Spleen (tissue), 11 donors: ENCODE measurements around the gene URAD. TPM values are rescaled to one million over a fixed set of nuclear protein-coding genes. Genes with fewer than 3 reads are reported as not detected.

Source experiments
- DNase-seq: peaks from one replicate; pipeline ENCODE4 v3.0.0-alpha.2; 2020
- H3K27ac ChIP-seq, 8 donors: fragments of 200-600 bp; sonication (generic) in 7 of 8; 1 replicate in 4 of 8; 2 replicates in 4 of 8; pipeline versions ENCODE4 v1.5.0 to v1.8.0; 2016 to 2021; ENCODE audit warnings: inconsistent platforms in 4 of 8, mild to moderate bottlenecking in 4 of 8, moderate library complexity in 1 of 8
- H3K27me3 ChIP-seq, 7 donors: fragments of 200-600 bp; sonication (generic) in 6 of 7; replicated peaks in 1 of 7; 1 replicate in 4 of 7; 2 replicates in 3 of 7; pipeline versions ENCODE4 v1.5.0 to v1.8.0; 2016 to 2021; ENCODE audit warnings: inconsistent platforms in 3 of 7, mild to moderate bottlenecking in 1 of 7
- H3K36me3 ChIP-seq, 6 donors: fragments of 200-600 bp; sonication (generic) in 5 of 6; 1 replicate in 4 of 6; 2 replicates in 2 of 6; pipeline versions ENCODE4 v1.5.0 to v1.8.0; 2016 to 2021; ENCODE audit warnings: inconsistent platforms in 2 of 6
- H3K4me1 ChIP-seq, 6 donors: fragments of 200-600 bp; sonication (generic) in 5 of 6; 1 replicate in 3 of 6; 2 replicates in 3 of 6; pipeline versions ENCODE4 v1.5.0 to v1.8.0; 2016 to 2021; ENCODE audit warnings: inconsistent platforms in 3 of 6
- H3K4me3 ChIP-seq, 8 donors: fragments of 200-600 bp; sonication (generic) in 7 of 8; 1 replicate in 4 of 8; 2 replicates in 4 of 8; pipeline versions ENCODE4 v1.5.0 to v1.8.0; 2016 to 2021; ENCODE audit warnings: inconsistent platforms in 4 of 8, mild to moderate bottlenecking in 4 of 8, moderate library complexity in 2 of 8
- H3K9me3 ChIP-seq, 8 donors: fragments of 200-600 bp; sonication (generic) in 7 of 8; 1 replicate in 4 of 8; 2 replicates in 4 of 8; pipeline versions ENCODE4 v1.5.0 to v1.8.0; 2016 to 2021; ENCODE audit warnings: inconsistent platforms in 4 of 8
- POLR2A ChIP-seq, 3 donors: fragments of 450-650 bp; IDR thresholded peaks; one replicate each; pipeline ENCODE4 v1.5.1; 2017; ENCODE audit warnings: antibody characterized with exemption in 3 of 3, mild to moderate bottlenecking in 1 of 3
- POLR2AphosphoS5 ChIP-seq, 3 donors: sonication (generic); formaldehyde crosslinking; IDR thresholded peaks; one replicate each; pipeline ENCODE4 v1.5.1; 2017; ENCODE audit warnings: antibody characterized with exemption in 3 of 3
- WGBS, 5 donors: extraction: QIAGEN DNeasy Blood & Tissue Kit in 3 of 5; methylation state at CpG; one replicate each; pipeline versions ENCODE4 v1.1.5 to v1.1.7; 2013 to 2018; 5-methylcytosine and 5-hydroxymethylcytosine counted together
- intact Hi-C: fragments of 100-400 bp; cut with DNase I; formaldehyde crosslinking; loops from one replicate; pipeline ENCODE4 v1.15.0; 2023; ENCODE audit warnings: low total_unique reads
- polyA plus RNA-seq, 3 donors: library from polyadenylated mRNA; stranded (reverse); fragments of 200-250 nt; gene quantifications; one replicate each; pipeline ENCODE4 v1.2.1, GENCODE V29; 2013
- total RNA-seq, 7 donors: library from RNA; depleted of rRNA in 3 of 7; stranded (reverse); fragments of >200 nt in 3 of 7; fragmentation: NEBNext Ultra II Directional in 4 of 7; extraction: Animal tissue kit (Norgen Biotek cat#: 25700) in 4 of 7; gene quantifications; one replicate each; pipeline versions ENCODE4 v1.1.0 to v1.2.1, GENCODE V29; 2016 to 2021
- TF ChIP-seq, protein P1 (sequence below), 11 experiments: fragments of 200-600 bp in 7 of 11; fragments of 450-650 bp in 4 of 11; sonication (generic) in 4 of 11; IDR thresholded peaks in 8 of 11; conservative IDR thresholded peaks in 3 of 11; 1 replicate in 7 of 11; 2 replicates in 4 of 11; pipeline versions ENCODE4 v1.4.0 to v1.8.0; 2016 to 2021; ENCODE audit warnings: antibody characterized with exemption in 11 of 11, inconsistent platforms in 4 of 11, mild to moderate bottlenecking in 1 of 11
- donor health status: healthy with polysubstance abuse.
- donor health status: DM: no; HTN: no; CAD: no; lungs with moderate emphysema.
- donor health status: DM: no; HTN: no; CAD: no.
- donor health status: Bipolar disorder and iron deficiency.
- donor health status: healthy.
- donor health status: DM: no; HTN: no; CAD: no.
- donor health status: DM: yes; HTN: yes; CAD: no.

The URAD gene
- total and polyA plus RNA-seq, 10 donors: 0.20 to 1.3 TPM; not detected in 8

DNA sequence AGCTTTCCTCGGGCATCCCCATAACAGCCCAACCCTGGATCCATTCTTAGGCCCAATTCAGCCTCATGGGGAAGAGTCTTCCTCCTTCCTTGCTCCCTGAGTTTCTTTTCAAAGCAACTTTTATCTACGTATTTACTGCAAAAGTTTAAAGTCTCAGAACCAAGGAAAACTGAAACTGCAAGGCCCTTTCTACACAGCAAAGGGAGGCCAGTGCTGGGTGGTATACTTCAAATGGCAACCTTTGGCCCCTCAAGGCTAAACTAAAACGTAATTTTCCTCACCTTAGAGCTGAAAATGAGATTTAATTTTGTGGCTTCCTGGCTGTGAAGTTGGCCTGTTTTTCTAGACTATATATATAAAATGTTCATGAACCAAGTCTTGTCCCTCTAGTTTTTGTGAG is 25.0 kb downstream of the URAD start:
- Histone ChIP-seq H3K27me3 (peaks cover 4 to 100% (median 92%) of the 10 kb centered on the region in 7 donors), H3K36me3 (no peaks in the 10 kb centered on the region), H3K4me1 (peaks cover 18 to 53% (median 41%) of the 10 kb centered on the region in 6 donors), H3K4me3 (no peak overlapping the region), H3K9me3 (no peaks in the 10 kb centered on the region), H3K27ac (no peak overlapping the region)
- WGBS, 5 donors: 54 to 71% (median 65%) methylated on average over 3 of the region's 3 CpGs
- no peak for DNase-seq
- TF ChIP-seq, protein P1, sequence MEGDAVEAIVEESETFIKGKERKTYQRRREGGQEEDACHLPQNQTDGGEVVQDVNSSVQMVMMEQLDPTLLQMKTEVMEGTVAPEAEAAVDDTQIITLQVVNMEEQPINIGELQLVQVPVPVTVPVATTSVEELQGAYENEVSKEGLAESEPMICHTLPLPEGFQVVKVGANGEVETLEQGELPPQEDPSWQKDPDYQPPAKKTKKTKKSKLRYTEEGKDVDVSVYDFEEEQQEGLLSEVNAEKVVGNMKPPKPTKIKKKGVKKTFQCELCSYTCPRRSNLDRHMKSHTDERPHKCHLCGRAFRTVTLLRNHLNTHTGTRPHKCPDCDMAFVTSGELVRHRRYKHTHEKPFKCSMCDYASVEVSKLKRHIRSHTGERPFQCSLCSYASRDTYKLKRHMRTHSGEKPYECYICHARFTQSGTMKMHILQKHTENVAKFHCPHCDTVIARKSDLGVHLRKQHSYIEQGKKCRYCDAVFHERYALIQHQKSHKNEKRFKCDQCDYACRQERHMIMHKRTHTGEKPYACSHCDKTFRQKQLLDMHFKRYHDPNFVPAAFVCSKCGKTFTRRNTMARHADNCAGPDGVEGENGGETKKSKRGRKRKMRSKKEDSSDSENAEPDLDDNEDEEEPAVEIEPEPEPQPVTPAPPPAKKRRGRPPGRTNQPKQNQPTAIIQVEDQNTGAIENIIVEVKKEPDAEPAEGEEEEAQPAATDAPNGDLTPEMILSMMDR (IDR thresholded peaks at IDR 0.05 in 8 of 11, conservative IDR thresholded peaks at IDR 0.05 in 3 of 11): no peak
- TF ChIP-seq POLR2AphosphoS5 (IDR thresholded peaks at IDR 0.05): no peak
- TF ChIP-seq POLR2A (IDR thresholded peaks at IDR 0.05): no peak
- intact Hi-C loops: no loop called here

DNA sequence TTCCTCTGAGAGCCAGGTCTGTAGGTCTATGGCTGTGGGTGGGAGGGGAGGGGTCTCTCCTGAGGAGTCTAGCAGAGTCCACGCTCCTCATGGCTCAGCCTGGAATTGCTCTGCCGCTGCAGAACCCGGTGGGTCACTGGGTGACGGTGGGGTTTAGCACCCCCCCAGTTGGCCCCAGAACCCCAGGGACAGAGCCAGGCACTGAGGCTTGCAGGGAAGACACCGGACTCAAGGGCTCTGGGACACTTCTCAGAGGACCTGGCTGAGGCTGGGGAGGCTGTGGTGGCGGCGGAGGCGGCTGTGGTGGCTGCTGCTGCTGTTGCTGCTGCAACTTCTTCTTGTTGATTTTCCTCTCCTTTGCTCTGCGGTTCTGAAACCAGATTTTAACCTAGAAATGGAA is 25.5 kb downstream of the URAD start:
- intact Hi-C loops: no loop called here
- H3K27ac ChIP-seq: no peak overlapping the region
- WGBS, 5 donors: 61 to 75% (median 64%) methylated on average over 8 to 9 of the region's 9 CpGs
- H3K4me3 ChIP-seq: no peak overlapping the region
- no peaks in the 10 kb centered on the region for H3K9me3 ChIP-seq
- H3K27me3 ChIP-seq: peaks cover 4 to 100% (median 92%) of the 10 kb centered on the region in 7 donors
- TF ChIP-seq, protein P1 (IDR thresholded peaks at IDR 0.05 in 8 of 11, conservative IDR thresholded peaks at IDR 0.05 in 3 of 11): no peak
- no peak for TF ChIP-seq POLR2AphosphoS5 (IDR thresholded peaks at IDR 0.05)
- TF ChIP-seq POLR2A (IDR thresholded peaks at IDR 0.05): no peak
- no peak for DNase-seq
- peaks cover 16 to 48% (median 36%) of the 10 kb centered on the region in 6 donors for H3K4me1 ChIP-seq
- no peaks in the 10 kb centered on the region for H3K36me3 ChIP-seq

DNA sequence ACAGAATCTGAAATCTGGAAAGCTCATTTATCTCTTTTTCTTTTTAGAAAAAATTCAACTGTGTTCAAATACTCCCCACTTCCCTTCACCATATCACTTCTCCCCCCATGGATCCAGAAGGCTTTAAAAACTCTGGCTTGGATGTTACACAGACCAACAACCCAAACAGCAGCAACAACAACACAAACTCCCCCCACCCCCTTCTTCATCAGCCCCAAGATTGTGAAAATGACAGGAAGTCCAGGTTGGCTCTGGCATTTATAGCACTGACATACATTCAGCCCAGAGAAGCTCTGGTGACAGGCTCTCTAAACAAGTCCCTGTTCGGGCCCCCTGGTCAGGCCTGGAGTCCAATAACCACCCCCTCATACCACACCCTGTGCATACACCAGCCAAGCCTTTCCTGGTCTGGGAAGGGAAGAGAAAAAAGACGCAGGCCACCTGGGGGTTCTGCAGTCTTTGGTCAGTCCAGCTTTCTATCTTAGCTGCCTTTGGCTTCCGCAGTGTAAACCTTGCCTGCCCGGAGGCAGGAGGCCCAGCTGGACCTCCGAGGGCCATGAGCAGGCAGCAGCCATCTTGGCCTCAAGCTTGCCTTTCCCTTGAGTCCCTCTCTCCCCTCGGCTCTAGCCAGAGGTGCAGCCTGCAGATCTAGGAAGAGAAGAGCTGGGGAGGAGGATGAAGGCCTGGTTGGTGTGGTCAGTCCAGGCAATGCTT is 26.2 kb downstream of the URAD start:
- Histone ChIP-seq H3K4me3 (no peak overlapping the region), H3K27ac (no peak overlapping the region), H3K4me1 (peaks cover 14 to 41% (median 29%) of the 10 kb centered on the region in 6 donors), H3K27me3 (peaks cover 4 to 100% (median 92%) of the 10 kb centered on the region in 7 donors), H3K36me3 (no peaks in the 10 kb centered on the region), H3K9me3 (no peaks in the 10 kb centered on the region)
- no peak for DNase-seq
- TF ChIP-seq POLR2A (IDR thresholded peaks at IDR 0.05) (no peak), POLR2AphosphoS5 (IDR thresholded peaks at IDR 0.05) (no peak)
- TF ChIP-seq, protein P1 (IDR thresholded peaks at IDR 0.05 in 8 of 11, conservative IDR thresholded peaks at IDR 0.05 in 3 of 11): no peak
- 39 to 57% (median 48%) methylated on average over 6 of the region's 6 CpGs for WGBS, 5 donors
- intact Hi-C loops: no loop called here

DNA sequence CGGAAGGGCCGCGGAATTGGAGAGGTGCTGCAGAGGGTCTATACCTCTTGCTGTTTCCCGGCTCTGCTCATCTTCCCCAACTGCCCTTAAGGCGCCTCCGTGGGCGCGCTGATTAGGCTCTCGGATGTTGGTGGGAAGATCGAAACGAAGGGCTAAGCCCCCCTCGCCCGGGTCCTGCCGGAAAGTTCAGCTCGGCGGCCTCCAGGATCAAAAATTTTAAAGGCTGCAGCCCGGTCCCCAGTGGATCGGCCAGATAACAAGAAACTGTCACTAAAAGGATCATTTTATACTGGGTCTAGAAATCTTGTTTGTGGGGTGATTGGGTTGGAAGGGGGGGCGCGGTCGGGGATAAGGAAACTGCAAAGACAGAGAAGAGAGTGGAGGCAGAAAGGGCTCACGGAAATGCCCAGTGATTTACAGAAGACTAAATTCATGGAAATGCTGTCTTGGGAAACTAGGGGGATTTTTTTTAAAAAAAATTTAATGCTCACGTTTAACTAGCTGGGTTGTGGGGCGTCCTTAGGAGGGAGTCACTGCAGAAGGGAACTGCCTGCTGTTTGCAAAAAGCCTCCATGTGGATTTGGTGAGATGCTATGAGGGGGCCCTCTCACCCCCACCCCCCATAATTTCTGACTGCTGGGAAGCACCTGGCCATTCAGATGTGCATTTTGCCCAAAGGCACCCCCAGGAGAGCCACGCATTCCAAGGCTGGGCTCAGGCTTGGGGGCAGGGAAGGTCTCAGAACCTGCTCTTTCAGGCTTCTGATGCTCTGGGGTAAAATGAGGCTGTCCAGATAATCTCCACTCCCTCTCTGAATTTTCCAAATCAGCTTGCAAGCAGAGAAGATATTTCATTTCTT is 27.0 kb downstream of the URAD start:
- H3K27me3 ChIP-seq: peaks cover 3 to 100% (median 92%) of the 10 kb centered on the region in 7 donors
- peak overlapping the region; percentile 1 to 67 (median 28) for H3K4me3 ChIP-seq
- WGBS, 5 donors: 7 to 12% (median 8%) methylated on average over 22 to 25 of the region's 25 CpGs
- intact Hi-C loops: no loop called here
- TF ChIP-seq, protein P1 (IDR thresholded peaks at IDR 0.05 in 8 of 11, conservative IDR thresholded peaks at IDR 0.05 in 3 of 11): no peak
- no peak for TF ChIP-seq POLR2AphosphoS5 (IDR thresholded peaks at IDR 0.05)
- no peak for TF ChIP-seq POLR2A (IDR thresholded peaks at IDR 0.05)
- no peaks in the 10 kb centered on the region for H3K36me3 ChIP-seq
- no peak overlapping the region for H3K27ac ChIP-seq
- DNase-seq: no peak
- no peaks in the 10 kb centered on the region for H3K9me3 ChIP-seq
- H3K4me1 ChIP-seq: peaks cover 14 to 33% (median 20%) of the 10 kb centered on the region in 6 donors
